KOPT-K1 (cell line): ENCODE data around the gene KCNC2.

Experiments
- H3K27ac ChIP-seq: fragments of 200-600 bp; sonication (generic); 2 replicates; pipeline ENCODE4 v1.5.1; 2016; ENCODE audit warnings: antibody characterized with exemption, mild to moderate bottlenecking, low read depth, low read length; ENCODE audit not compliant: poor library complexity, severe bottlenecking
- H3K36me3 ChIP-seq: fragments of 200-600 bp; sonication (generic); 2 replicates; pipeline ENCODE4 v1.5.1; 2017; ENCODE audit warnings: antibody characterized with exemption, mild to moderate bottlenecking, low read length, moderate library complexity; ENCODE audit not compliant: insufficient read depth
- H3K9me3 ChIP-seq: fragments of 200-600 bp; sonication (generic); 2 replicates; pipeline ENCODE4 v1.5.1; 2017; ENCODE audit warnings: antibody characterized with exemption, low read length, mild to moderate bottlenecking; ENCODE audit not compliant: insufficient read depth, poor library complexity, severe bottlenecking

Gene KCNC2

GRCh38 chr12:75121036-75121705 lies 88.5 kb downstream of the KCNC2 start:
- Histone ChIP-seq H3K9me3 (no peaks in the 10 kb centered on the region), H3K27ac (no peak overlapping the region), H3K36me3 (no peaks in the 10 kb centered on the region)

DNA sequence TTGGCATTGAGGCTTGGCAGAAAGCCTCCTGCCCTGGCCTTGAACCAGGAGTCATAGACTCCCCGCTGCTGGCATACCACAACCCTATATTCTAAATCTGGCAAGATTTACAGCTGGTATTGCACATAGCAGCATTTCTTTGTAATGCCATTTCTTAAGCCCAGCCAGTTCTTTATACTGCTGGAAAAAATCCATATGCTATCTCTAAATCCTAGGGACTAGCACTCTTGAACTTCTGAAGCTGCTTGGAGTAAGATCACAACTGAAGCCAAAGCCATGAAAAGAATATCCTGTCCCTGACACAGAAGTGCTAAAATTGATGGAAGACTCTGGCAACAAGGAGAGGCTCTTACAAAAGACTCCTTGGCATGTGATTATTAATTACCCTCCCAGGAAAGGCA lies 89.3 kb downstream of the KCNC2 start:
- H3K36me3 ChIP-seq, result no peaks in the 10 kb centered on the region
- no peaks in the 10 kb centered on the region for H3K9me3 ChIP-seq
- no peak overlapping the region for H3K27ac ChIP-seq

DNA sequence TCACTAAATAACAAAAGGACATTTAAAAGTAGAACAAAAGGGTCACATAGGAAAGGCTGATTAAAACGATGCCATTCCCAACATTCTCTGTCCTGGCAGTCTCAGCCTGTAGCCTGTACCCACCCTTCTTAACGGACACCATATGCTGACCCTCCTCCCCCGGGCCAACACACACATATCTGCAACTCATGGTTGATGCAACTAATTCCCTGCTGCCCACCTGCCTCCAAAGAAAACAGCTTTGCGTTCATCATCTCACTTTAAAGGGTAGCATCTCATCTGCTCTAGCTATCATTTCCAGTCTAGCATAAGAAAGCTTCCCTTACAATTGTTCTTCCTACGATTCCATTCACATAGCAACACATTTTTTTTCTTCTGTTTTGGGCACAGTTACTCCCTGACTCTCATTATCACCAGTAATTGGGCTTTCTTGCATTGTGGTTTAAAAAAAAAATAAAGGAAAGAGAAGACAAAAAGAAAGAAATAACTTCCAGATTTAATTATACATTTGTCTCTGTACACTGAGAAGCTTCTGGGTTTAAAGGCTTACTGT lies 92.9 kb downstream of the KCNC2 start:
- Histone ChIP-seq H3K36me3 (no peaks in the 10 kb centered on the region), H3K27ac (no peak overlapping the region), H3K9me3 (no peaks in the 10 kb centered on the region)

DNA sequence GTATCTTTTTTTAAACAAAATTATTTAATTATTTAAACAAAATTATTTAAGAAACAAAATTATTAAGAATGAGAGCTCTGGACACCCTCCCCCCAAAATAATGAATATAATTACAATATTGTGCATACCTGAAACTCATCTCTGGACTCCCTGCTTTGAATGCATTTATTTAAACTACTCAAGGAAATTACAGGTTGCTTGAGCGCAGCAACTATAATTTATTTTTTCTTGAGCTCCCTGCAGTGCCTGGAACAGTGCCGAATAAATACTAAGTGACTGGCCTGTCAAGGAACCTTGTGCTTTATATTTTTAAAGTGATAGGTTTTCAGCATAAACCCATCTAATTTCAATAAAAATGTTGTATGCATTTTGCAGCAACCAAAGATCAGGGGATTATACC lies 93.9 kb downstream of the KCNC2 start:
- H3K36me3 ChIP-seq, result no peaks in the 10 kb centered on the region
- H3K9me3 ChIP-seq, result no peaks in the 10 kb centered on the region
- no peak overlapping the region for H3K27ac ChIP-seq

GRCh38 chr12:75103822-75104221 lies 105.8 kb downstream of the KCNC2 start:
- Histone ChIP-seq H3K27ac (no peak overlapping the region), H3K36me3 (no peaks in the 10 kb centered on the region), H3K9me3 (no peaks in the 10 kb centered on the region)

GRCh38 chr12:75101781-75102180 lies 107.9 kb downstream of the KCNC2 start:
- Histone ChIP-seq H3K36me3 (no peaks in the 10 kb centered on the region), H3K27ac (no peak overlapping the region), H3K9me3 (no peaks in the 10 kb centered on the region)

DNA sequence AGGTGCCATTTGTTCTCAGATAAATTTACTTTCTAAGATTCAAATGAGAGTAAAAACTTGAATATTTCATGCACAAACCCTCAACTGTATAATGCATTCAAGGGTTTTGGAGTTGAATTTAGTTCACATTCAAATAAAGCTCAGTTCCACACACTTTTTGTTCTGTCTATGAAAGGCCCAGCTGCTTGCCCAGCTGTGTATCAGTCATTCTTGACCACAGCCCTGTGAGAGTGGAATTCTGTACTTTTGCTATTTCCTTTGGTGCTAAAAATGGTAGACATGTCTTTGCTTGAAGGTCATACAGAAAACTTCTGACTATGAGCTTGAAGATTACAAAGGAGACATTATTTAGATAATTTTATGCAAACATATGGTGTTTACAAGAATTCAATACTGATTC lies 110.4 kb downstream of the KCNC2 start:
- Histone ChIP-seq H3K27ac (no peak overlapping the region), H3K36me3 (no peaks in the 10 kb centered on the region), H3K9me3 (no peaks in the 10 kb centered on the region)

- no peaks in the 10 kb centered on the region for H3K9me3 ChIP-seq
- no peak overlapping the region for H3K27ac ChIP-seq
- H3K36me3 ChIP-seq, result no peaks in the 10 kb centered on the region
Observed at GRCh38 chr12:75097003-75097402, 112.6 kb downstream of the KCNC2 start.

- Histone ChIP-seq H3K9me3 (no peaks in the 10 kb centered on the region), H3K27ac (no peak overlapping the region), H3K36me3 (no peaks in the 10 kb centered on the region)
Observed at GRCh38 chr12:75087654-75088053, 122.0 kb downstream of the KCNC2 start.

- Histone ChIP-seq H3K36me3 (no peaks in the 10 kb centered on the region), H3K27ac (no peak overlapping the region), H3K9me3 (no peaks in the 10 kb centered on the region)
Observed at GRCh38 chr12:75086091-75087038, 123.3 kb downstream of the KCNC2 start.

DNA sequence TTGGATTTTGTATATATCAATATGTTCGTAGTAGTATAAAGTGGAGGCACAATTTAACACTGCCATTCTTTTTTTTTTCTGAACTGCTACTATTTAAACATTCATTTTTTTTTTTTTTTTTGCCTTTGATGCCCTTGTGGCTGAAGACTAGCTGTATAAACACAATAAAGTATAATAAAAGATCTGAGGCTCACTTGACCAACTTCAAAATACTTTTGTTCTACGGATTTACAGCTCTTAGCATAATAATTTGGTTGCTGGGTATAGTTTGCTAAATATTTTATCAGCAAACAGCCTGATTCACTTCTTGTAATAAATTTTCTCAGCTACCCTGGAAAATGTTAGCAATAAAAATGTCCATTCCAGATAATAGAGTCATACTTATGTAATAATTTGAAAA lies 128.3 kb downstream of the KCNC2 start:
- no peaks in the 10 kb centered on the region for H3K9me3 ChIP-seq
- no peaks in the 10 kb centered on the region for H3K36me3 ChIP-seq
- no peak overlapping the region for H3K27ac ChIP-seq

GRCh38 chr12:75080582-75080981 lies 129.1 kb downstream of the KCNC2 start:
- no peaks in the 10 kb centered on the region for H3K9me3 ChIP-seq
- H3K27ac ChIP-seq, result no peak overlapping the region
- H3K36me3 ChIP-seq, result no peaks in the 10 kb centered on the region

DNA sequence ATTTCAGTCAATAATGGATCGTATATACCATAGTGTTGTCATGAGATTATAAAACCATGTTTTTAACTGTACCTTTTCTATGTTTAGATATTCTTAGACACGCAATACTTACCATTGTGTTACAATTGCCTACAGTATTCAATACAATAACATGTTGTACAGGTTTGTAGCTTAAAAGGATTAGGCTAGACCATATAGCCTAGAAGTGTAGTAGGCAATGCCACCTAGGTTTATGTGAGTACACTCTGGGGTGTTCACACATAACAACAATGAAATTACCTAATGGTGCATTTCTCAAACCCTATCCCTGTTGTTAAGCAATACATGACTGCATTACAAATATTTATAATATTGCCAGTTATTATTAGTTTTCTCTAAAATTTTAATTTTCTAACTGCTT lies 144.2 kb downstream of the KCNC2 start:
- no peaks in the 10 kb centered on the region for H3K9me3 ChIP-seq
- no peaks in the 10 kb centered on the region for H3K36me3 ChIP-seq
- H3K27ac ChIP-seq, result no peak overlapping the region

DNA sequence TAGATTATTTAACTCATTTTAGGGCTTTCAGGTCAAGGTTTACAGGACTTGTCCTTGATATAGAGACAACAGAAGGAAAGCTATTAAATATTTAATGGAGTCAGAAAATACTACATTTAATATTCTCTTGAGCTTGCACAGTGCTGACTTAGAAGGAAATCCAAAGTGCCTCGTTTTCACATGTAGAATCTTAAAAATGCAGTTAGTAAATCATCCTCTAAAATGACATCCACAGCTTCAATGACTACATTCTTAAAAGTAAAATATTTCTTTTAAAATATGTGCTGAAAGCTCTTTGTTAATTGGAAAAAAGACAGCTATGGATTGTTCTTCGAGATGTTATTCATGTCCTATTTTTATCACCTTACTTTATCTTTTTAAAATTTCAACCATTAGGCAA lies 146.9 kb downstream of the KCNC2 start:
- Histone ChIP-seq H3K36me3 (no peaks in the 10 kb centered on the region), H3K9me3 (no peaks in the 10 kb centered on the region), H3K27ac (no peak overlapping the region)

DNA sequence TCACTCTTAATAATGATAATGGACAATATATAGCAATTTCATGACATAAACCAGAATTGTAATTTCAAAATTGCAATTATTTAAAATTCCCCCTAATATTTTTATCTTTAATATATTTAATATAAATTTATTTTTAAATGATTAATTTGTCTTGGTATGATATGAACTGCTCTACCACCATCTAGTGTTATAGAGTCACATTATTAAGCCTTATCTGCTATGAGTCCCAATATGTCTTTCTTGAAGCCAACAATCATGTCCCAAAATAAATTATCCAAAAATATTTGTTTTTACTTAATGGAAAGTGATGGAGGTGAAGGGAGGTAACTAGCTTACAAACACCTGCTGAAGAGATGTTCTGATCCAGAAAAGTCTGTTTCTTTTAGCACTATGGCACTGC lies 151.4 kb downstream of the KCNC2 start:
- no peak overlapping the region for H3K27ac ChIP-seq
- no peaks in the 10 kb centered on the region for H3K36me3 ChIP-seq

More for the DNA sequence above, 151.4 kb downstream of the KCNC2 start:
- H3K9me3 ChIP-seq, result no peaks in the 10 kb centered on the region
